GM23248 (cell line): ENCODE measurements around the gene CFAP299.

Source experiments
- EZH2 ChIP-seq: fragments of 200-600 bp; sonication (generic); IDR thresholded peaks from 2 replicates; pipeline ENCODE4 v1.6.1; 2018; ENCODE audit warnings: antibody characterized with exemption, mild to moderate bottlenecking; ENCODE audit not compliant: insufficient read depth, poor library complexity, severe bottlenecking
- EZH2phosphoT487 ChIP-seq: fragments of 200-600 bp; sonication (generic); IDR thresholded peaks from 2 replicates; pipeline ENCODE4 v1.6.1; 2018; ENCODE audit warnings: antibody characterized with exemption, moderate library complexity, mild to moderate bottlenecking, low read depth; ENCODE audit not compliant: insufficient read depth

GRCh38 chr4:80798082-80798481 is 462.6 kb downstream of the CFAP299 start:
- TF ChIP-seq EZH2 (no peak), EZH2phosphoT487 (no peak)
